SH-SY5Y (cell line): ENCODE measurements around the gene ADM5.

Experiments
- GATA2 ChIP-seq: IDR thresholded peaks from 2 replicates; pipeline ENCODE4 v1.6.1; 2011; ENCODE audit warnings: mild to moderate bottlenecking, low read depth, low read length
- GATA3 ChIP-seq: IDR thresholded peaks from 2 replicates; pipeline ENCODE4 v1.6.1; 2011; ENCODE audit warnings: low read depth, mild to moderate bottlenecking, low read length, moderate library complexity

GRCh38 chr19:49738268-49738667, 48.9 kb downstream of the ADM5 start:
- TF ChIP-seq GATA2: no peak
- TF ChIP-seq GATA3: no peak
